Activated CD4-positive, alpha-beta T cell treated with anti-CD3 and anti-CD28 coated beads, Interleukin-2, amount 10 ng/mL, durations not matched to agents 7 days and 5 days (primary cell): ENCODE results near the gene PTPRN2. TPM values are rescaled to one million over a fixed set of nuclear protein-coding genes. Genes with fewer than 3 reads are reported as not detected.

Experiments
- CTCF ChIA-PET: fragments of 350-600 bp; sonication (Branson Sonifier 250); formaldehyde crosslinking; loops from one replicate; lab custom pipeline; 2021; ENCODE audit warnings: antibody characterized with exemption; lab: Charles Lee
- POLR2A ChIA-PET: fragments of 350-600 bp; sonication (Branson Sonifier 250); formaldehyde crosslinking; loops from one replicate; lab custom pipeline; 2021; ENCODE audit warnings: antibody characterized with exemption; lab: Charles Lee
- DNase-seq: peaks from one replicate; pipeline ENCODE4 v3.0.0-alpha.2; 2020
- H3K27ac Mint-ChIP-seq: one replicate; pipeline ENCODE4 v1.8.0; 2021; ENCODE audit warnings: mild to moderate bottlenecking, moderate library complexity, mixed read lengths
- H3K27me3 Mint-ChIP-seq: one replicate; pipeline ENCODE4 v1.8.0; 2021; ENCODE audit warnings: mixed read lengths
- H3K36me3 Mint-ChIP-seq: one replicate; pipeline ENCODE4 v1.8.0; 2021; ENCODE audit warnings: low read depth, mixed read lengths
- H3K4me1 Mint-ChIP-seq: one replicate; pipeline ENCODE4 v1.8.0; 2021; ENCODE audit warnings: mixed read lengths
- H3K4me3 Mint-ChIP-seq: one replicate; pipeline ENCODE4 v1.8.0; 2021; ENCODE audit warnings: mild to moderate bottlenecking, moderate library complexity, mixed read lengths
- H3K9me3 Mint-ChIP-seq: one replicate; pipeline ENCODE4 v1.8.0; 2021; ENCODE audit warnings: mixed read lengths
- total RNA-seq, 2 experiments: library from RNA; stranded (reverse); gene quantifications; one replicate each; pipeline ENCODE4 v1.2.3, GENCODE V29; 2021

The PTPRN2 gene
- total RNA-seq, 2 experiments from 2014 or later, result 2.6 to 2.7 TPM

- POLR2A ChIA-PET, result no interaction called here
These were observed 191.8 kb downstream of the PTPRN2 start for GRCh38 chr7:158395780-158396278.

DNA sequence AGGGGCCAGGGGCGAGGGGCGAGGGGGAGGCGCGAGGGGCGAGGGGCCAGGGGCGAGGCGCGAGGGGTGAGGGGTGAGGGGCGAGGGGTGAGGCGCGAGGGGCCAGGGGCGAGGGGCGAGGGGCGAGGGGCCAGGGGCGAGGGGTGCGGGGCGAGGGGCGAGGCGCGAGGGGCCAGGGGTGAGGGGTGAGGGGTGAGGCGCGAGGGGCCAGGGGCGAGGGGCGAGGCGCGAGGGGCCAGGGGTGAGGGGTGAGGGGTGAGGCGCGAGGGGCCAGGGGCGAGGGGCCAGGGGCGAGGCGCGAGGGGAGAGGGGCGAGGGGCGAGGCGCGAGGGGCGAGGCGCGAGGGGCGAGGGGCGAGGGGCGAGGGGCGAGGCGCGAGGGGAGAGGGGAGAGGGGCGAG lies 192.3 kb downstream of the PTPRN2 start:
- Mint-ChIP-seq H3K9me3 (peaks cover 8% of the 10 kb centered on the region), H3K27ac (no peak overlapping the region), H3K36me3 (no peaks in the 10 kb centered on the region), H3K27me3 (no peaks in the 10 kb centered on the region), H3K4me3 (no peak overlapping the region), H3K4me1 (no peaks in the 10 kb centered on the region)
- DNase-seq, result no peak
- ChIA-PET POLR2A (no interaction called here), CTCF (no interaction called here)

More at GRCh38 chr7:158395780-158396278, 191.8 kb downstream of the PTPRN2 start:
- H3K9me3 Mint-ChIP-seq, result peaks cover 8% of the 10 kb centered on the region
- CTCF ChIA-PET, result no interaction called here
- H3K27me3 Mint-ChIP-seq, result no peaks in the 10 kb centered on the region
- H3K36me3 Mint-ChIP-seq, result no peaks in the 10 kb centered on the region
- no peak overlapping the region for H3K4me3 Mint-ChIP-seq
- no peak overlapping the region for H3K27ac Mint-ChIP-seq
- no peaks in the 10 kb centered on the region for H3K4me1 Mint-ChIP-seq
- no peak for DNase-seq

DNA sequence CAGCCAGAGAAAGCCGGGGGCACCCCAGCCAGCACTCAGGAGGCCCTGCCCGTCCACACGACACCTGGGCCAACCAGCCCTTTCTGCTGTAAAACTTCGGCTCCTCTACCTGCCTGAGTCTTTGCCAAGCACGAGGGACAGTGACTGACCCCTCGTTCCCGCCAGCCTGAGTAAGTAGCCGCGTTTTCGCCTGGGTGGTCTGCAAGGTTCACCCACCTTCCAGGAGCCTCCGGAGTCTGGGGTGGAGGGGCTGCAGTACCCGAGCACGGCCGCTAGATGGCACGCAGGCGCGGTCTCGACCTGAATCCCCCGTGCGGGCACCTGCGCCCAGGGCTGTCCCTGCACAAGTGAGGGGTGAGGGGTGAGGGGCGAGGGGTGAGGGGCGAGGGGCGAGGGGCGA lies 192.7 kb downstream of the PTPRN2 start:
- CTCF ChIA-PET, result no interaction called here
- POLR2A ChIA-PET, result no interaction called here
- H3K36me3 Mint-ChIP-seq, result no peaks in the 10 kb centered on the region
- no peak overlapping the region for H3K27ac Mint-ChIP-seq
- no peaks in the 10 kb centered on the region for H3K4me1 Mint-ChIP-seq
- peak; percentile 11 for DNase-seq
- peaks cover 8% of the 10 kb centered on the region for H3K9me3 Mint-ChIP-seq
- H3K27me3 Mint-ChIP-seq, result no peaks in the 10 kb centered on the region
- no peak overlapping the region for H3K4me3 Mint-ChIP-seq

DNA sequence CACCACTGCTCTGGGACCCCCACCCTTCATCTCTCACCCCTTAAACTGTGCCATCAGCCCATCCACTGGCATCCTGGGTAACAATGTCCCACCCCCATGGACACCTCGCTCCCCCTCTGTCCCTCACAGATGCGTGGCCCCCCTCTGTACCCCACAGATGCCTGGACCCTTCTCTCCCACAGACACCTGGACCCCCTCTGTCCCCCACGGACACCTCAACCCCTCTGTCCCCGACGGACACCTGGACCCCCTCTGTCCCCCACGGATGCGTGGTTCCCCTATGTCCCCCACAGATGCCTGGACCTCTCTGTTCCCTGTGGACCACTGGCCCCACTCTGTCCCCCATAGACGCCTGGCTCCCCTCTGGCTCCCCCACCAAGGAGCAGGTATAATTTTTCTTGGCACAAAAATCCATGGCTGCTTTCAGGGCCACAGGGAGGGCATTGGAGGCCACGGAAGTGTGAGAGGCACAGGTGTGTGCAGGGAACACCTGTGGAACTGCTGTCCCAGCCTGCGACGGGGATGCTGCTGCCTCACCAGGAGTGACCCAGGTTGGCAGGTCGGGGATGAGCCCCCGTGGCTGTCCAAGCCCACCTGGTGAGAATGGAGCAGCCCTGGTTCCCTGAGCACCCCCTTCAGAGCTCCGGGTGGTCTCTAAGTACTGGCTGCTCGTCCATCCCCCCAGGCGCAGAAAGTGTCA lies 193.5 kb downstream of the PTPRN2 start:
- Mint-ChIP-seq H3K4me1 (no peaks in the 10 kb centered on the region), H3K4me3 (no peak overlapping the region), H3K36me3 (no peaks in the 10 kb centered on the region), H3K27ac (no peak overlapping the region), H3K27me3 (no peaks in the 10 kb centered on the region), H3K9me3 (peaks cover 6% of the 10 kb centered on the region)
- ChIA-PET POLR2A (no interaction called here), CTCF (no interaction called here)
- no peak for DNase-seq

DNA sequence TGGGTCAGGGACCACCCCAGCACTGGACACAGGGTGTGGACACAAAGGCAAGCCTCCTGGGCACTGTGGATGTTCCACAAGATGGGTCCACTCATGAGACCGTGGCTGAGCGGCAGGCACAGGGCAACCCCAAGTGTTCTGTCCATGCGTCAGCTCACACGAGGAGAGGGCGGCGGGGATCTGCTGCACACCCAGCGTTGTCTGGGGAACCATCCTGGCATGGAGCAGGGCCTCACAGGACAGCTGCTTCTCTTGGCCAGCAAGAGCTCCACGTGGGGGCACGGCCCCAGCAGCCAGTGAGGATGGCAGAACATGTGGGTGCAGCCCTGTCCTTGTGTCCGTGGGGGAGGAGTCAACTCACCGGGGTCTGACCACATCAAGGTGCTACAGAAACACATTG lies 195.4 kb downstream of the PTPRN2 start:
- no peak for DNase-seq
- H3K9me3 Mint-ChIP-seq, result no peaks in the 10 kb centered on the region
- H3K4me1 Mint-ChIP-seq, result no peaks in the 10 kb centered on the region
- no peaks in the 10 kb centered on the region for H3K36me3 Mint-ChIP-seq
- CTCF ChIA-PET, result no interaction called here
- POLR2A ChIA-PET, result no interaction called here
- H3K27me3 Mint-ChIP-seq, result no peaks in the 10 kb centered on the region
- no peak overlapping the region for H3K4me3 Mint-ChIP-seq
- no peak overlapping the region for H3K27ac Mint-ChIP-seq

- Mint-ChIP-seq H3K4me3 (no peak overlapping the region), H3K36me3 (no peaks in the 10 kb centered on the region), H3K9me3 (no peaks in the 10 kb centered on the region), H3K27me3 (no peaks in the 10 kb centered on the region), H3K4me1 (no peaks in the 10 kb centered on the region), H3K27ac (no peak overlapping the region)
- DNase-seq, result no peak
- POLR2A ChIA-PET, result no interaction called here
- CTCF ChIA-PET, result no interaction called here
These were observed 196.1 kb downstream of the PTPRN2 start for GRCh38 chr7:158391541-158391940.

- Mint-ChIP-seq H3K27ac (no peak overlapping the region), H3K36me3 (no peaks in the 10 kb centered on the region), H3K27me3 (no peaks in the 10 kb centered on the region), H3K4me3 (no peak overlapping the region), H3K4me1 (no peaks in the 10 kb centered on the region), H3K9me3 (no peaks in the 10 kb centered on the region)
- CTCF ChIA-PET, result no interaction called here
- POLR2A ChIA-PET, result no interaction called here
- no peak for DNase-seq
These were observed 196.5 kb downstream of the PTPRN2 start for GRCh38 chr7:158391141-158391540.

DNA sequence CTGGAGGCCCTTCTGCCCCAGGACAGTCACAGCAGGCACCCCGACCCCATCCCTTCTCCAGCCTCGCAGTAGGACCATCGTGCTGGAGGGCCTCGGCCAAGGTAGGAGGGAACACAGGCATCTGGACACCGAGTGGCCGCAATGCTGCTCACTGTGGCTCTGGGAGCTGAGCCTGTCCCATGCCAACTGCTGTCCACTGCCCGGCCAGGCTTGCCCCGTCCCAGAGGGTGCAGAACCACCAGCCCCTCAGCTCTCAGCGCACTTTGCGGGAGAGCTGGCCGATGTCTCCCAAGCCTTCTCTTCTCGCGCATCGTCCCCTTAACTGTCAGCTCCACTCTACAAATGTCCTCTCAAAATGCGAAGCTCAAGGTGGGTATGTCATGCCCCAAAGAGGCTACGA lies 197.2 kb downstream of the PTPRN2 start:
- CTCF ChIA-PET, result no interaction called here
- H3K4me1 Mint-ChIP-seq, result no peaks in the 10 kb centered on the region
- no peak overlapping the region for H3K4me3 Mint-ChIP-seq
- H3K36me3 Mint-ChIP-seq, result no peaks in the 10 kb centered on the region
- no peaks in the 10 kb centered on the region for H3K9me3 Mint-ChIP-seq
- POLR2A ChIA-PET, result no interaction called here
- H3K27ac Mint-ChIP-seq, result no peak overlapping the region
- no peaks in the 10 kb centered on the region for H3K27me3 Mint-ChIP-seq
- DNase-seq, result no peak

GRCh38 chr7:158389514-158390425 lies 197.9 kb downstream of the PTPRN2 start:
- Mint-ChIP-seq H3K36me3 (no peaks in the 10 kb centered on the region), H3K9me3 (no peaks in the 10 kb centered on the region), H3K27me3 (no peaks in the 10 kb centered on the region), H3K4me3 (no peak overlapping the region), H3K4me1 (no peaks in the 10 kb centered on the region), H3K27ac (no peak overlapping the region)
- ChIA-PET CTCF (no interaction called here), POLR2A (no interaction called here)
- no peak for DNase-seq

DNA sequence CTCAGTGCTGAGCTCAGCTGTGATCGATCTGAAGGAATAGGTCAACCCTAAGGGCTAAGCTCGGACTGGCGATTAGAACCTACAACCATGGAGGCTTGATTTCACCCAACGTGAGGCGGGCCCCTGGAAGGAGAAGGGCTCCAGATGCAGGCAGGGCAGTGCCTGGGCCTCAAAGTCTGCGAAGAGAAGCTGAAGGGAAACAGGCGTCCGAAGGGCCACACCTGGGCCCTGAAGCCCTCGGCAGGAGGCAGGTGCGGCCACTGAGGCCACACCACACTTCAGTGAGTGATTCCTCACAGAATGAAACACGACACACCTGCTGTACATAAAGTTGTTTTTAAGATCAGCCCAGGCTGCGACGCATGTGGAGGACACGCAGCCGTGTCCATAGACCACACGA lies 198.7 kb downstream of the PTPRN2 start:
- no peak for DNase-seq

GRCh38 chr7:158388072-158388471 lies 199.6 kb downstream of the PTPRN2 start:
- Mint-ChIP-seq H3K4me3 (no peak overlapping the region), H3K27me3 (no peaks in the 10 kb centered on the region), H3K4me1 (no peaks in the 10 kb centered on the region), H3K36me3 (no peaks in the 10 kb centered on the region), H3K27ac (no peak overlapping the region), H3K9me3 (no peaks in the 10 kb centered on the region)
- CTCF ChIA-PET, result no interaction called here
- DNase-seq, result no peak
- POLR2A ChIA-PET, result no interaction called here

More for the DNA sequence above, 198.7 kb downstream of the PTPRN2 start:
- Mint-ChIP-seq H3K9me3 (no peaks in the 10 kb centered on the region), H3K27me3 (no peaks in the 10 kb centered on the region), H3K4me3 (no peak overlapping the region), H3K36me3 (no peaks in the 10 kb centered on the region), H3K4me1 (no peaks in the 10 kb centered on the region), H3K27ac (no peak overlapping the region)
- POLR2A ChIA-PET, result no interaction called here
- CTCF ChIA-PET, result no interaction called here

DNA sequence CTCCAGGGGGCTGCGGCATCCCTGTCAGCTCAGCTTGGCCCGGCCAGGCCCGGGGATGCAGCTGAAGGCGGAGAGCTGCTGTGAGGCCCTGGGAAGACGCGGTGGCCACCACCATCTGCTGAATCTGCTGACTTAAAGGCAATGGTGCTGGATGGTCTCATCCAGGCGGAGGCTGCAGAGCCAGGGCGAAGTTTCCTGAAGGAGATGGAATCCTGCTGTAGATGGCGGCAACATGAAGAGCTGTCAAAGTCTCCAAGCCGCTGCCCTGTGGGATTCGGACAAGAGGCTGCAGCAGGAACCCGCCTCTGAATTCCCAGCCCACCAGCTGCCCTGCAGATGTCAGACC lies 200.1 kb downstream of the PTPRN2 start:
- CTCF ChIA-PET, result no interaction called here
- Mint-ChIP-seq H3K9me3 (no peaks in the 10 kb centered on the region), H3K36me3 (no peaks in the 10 kb centered on the region), H3K4me1 (no peaks in the 10 kb centered on the region), H3K27me3 (no peaks in the 10 kb centered on the region), H3K27ac (no peak overlapping the region), H3K4me3 (no peak overlapping the region)
- no peak for DNase-seq
- POLR2A ChIA-PET, result no interaction called here

DNA sequence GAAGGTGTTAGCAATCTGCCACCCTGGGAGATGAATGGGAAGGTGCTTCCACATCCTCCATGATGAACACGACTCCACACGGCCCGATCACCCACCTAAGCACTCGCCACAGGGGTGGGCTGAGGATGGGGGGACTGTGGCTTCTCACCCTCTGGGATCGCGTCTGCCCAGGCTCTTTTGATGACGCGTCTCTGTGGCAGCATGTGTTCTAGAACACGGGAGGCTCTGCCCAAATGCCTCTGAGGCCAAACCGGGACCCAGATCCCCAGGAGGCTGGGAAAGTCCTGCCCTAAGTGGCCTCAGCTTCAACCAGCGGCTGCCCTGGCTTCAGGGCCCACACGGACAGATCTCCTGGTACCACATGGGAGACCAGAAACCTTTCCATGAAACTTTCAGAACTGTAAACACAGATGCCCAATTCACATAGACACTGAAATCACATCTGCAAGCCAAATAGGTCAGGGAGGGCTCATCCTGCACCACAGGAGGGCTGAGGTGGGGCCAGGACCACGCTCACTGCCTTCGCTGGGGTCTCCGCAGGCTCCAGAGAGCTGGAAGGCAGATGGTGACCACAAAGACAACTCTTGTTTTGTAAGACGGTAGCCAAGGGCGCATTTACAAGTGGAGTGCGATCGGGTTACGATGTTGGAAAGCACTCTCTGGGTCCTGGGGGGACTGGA lies 200.6 kb downstream of the PTPRN2 start:
- H3K4me3 Mint-ChIP-seq, result no peak overlapping the region
- ChIA-PET CTCF (no interaction called here), POLR2A (no interaction called here)
- H3K36me3 Mint-ChIP-seq, result no peaks in the 10 kb centered on the region
- no peaks in the 10 kb centered on the region for H3K27me3 Mint-ChIP-seq
- H3K4me1 Mint-ChIP-seq, result no peaks in the 10 kb centered on the region
- no peaks in the 10 kb centered on the region for H3K9me3 Mint-ChIP-seq
- DNase-seq, result no peak
- H3K27ac Mint-ChIP-seq, result no peak overlapping the region
